Measurements from ENCODE around the gene CHRNA1. TPM values are rescaled to one million over a fixed set of nuclear protein-coding genes. Genes with fewer than 3 reads are reported as not detected.

The CHRNA1 gene
- total RNA-seq, 2 donors from 2014 or later, result not detected

DNA sequence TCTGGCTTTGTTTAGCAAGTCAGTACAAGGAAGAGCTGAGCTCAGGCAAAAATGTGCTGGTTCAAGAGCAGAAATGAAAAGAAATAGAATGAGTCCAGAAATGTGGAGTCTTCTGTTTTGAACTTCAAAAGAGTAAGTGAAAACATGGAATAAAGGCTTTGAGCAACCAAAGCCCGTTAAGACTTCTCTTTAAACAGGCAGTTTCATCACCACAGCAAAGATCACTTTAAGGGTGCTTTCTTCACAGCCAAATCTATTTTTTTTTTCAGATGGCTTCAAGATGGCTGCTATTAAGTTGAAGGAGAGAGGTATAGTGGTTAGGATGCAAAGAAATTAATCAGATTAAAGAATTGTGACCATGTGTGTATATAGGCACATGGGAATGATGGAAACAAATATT is 2.0 kb upstream of the CHRNA1 start:
- Mint-ChIP-seq H3K27me3 (ENCODE audit: insufficient read depth) (no peaks in the 10 kb centered on the region), H3K9me3 (no peaks in the 10 kb centered on the region), H3K4me1 (peaks cover 6% of the 10 kb centered on the region), H3K4me3 (no peak overlapping the region), H3K36me3 (ENCODE audit: low read depth) (no peaks in the 10 kb centered on the region), H3K27ac (no peak overlapping the region)
- H3K9ac ChIP-seq (ENCODE audit: extremely low read depth, low read length, poor library complexity, severe bottlenecking), result no peak overlapping the region
- no peaks in the 10 kb centered on the region for H3K4me1 ChIP-seq (ENCODE audit: control insufficient read depth, insufficient read depth, low read length)
- H3K27ac ChIP-seq (ENCODE audit: low read depth, low read length), result no peak overlapping the region
- DNase-seq, result no peak
- WGBS, 2 experiments (ENCODE audit: insufficient coverage in 1 of 2, insufficient read length in 1 of 2), result 85 to 100% methylated on average over 1 of the region's 1 CpG
- H3K27me3 ChIP-seq (ENCODE audit: control insufficient read depth, insufficient read depth, low read length, poor library complexity, severe bottlenecking), result no peaks in the 10 kb centered on the region
- H3K36me3 ChIP-seq (ENCODE audit: control insufficient read depth, insufficient read depth, low read length), result no peaks in the 10 kb centered on the region
- H3K9me3 ChIP-seq (ENCODE audit: control insufficient read depth, low read length), result no peaks in the 10 kb centered on the region
- TF ChIP-seq, protein P1, sequence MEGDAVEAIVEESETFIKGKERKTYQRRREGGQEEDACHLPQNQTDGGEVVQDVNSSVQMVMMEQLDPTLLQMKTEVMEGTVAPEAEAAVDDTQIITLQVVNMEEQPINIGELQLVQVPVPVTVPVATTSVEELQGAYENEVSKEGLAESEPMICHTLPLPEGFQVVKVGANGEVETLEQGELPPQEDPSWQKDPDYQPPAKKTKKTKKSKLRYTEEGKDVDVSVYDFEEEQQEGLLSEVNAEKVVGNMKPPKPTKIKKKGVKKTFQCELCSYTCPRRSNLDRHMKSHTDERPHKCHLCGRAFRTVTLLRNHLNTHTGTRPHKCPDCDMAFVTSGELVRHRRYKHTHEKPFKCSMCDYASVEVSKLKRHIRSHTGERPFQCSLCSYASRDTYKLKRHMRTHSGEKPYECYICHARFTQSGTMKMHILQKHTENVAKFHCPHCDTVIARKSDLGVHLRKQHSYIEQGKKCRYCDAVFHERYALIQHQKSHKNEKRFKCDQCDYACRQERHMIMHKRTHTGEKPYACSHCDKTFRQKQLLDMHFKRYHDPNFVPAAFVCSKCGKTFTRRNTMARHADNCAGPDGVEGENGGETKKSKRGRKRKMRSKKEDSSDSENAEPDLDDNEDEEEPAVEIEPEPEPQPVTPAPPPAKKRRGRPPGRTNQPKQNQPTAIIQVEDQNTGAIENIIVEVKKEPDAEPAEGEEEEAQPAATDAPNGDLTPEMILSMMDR (conservative IDR thresholded peaks at IDR 0.05), result no peak
- H3K4me3 ChIP-seq (ENCODE audit: low read length), result no peak overlapping the region

DNA sequence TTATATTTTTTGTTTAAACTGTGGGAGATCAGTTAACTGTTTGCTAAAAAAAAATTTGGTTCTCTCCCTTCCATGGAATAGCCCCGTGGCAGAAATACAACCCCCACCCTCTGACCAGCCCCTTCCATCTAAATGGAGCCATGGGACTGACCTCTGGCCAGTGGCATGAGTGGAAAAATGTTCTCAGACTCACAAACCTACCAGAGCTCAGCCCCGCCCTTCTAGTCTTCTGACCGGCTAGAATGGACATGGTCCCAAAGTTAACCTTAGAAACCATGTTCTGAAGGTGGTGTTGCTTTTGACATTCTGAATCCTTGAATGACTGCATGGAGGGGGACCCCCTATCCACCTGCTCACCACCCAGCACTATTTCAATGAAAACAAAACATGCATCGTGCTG is 1.3 kb upstream of the CHRNA1 start:
- Histone ChIP-seq H3K4me1 (ENCODE audit: control insufficient read depth, insufficient read depth, low read length) (no peaks in the 10 kb centered on the region), H3K9ac (ENCODE audit: extremely low read depth, low read length, poor library complexity, severe bottlenecking) (no peak overlapping the region), H3K36me3 (ENCODE audit: control insufficient read depth, insufficient read depth, low read length) (no peaks in the 10 kb centered on the region), H3K9me3 (ENCODE audit: control insufficient read depth, low read length) (no peaks in the 10 kb centered on the region), H3K27ac (ENCODE audit: low read depth, low read length) (no peak overlapping the region), H3K27me3 (ENCODE audit: control insufficient read depth, insufficient read depth, low read length, poor library complexity, severe bottlenecking) (no peaks in the 10 kb centered on the region), H3K4me3 (ENCODE audit: low read length) (no peak overlapping the region)
- 92% methylated on average over 4 of the region's 4 CpGs for WGBS, 2 experiments (ENCODE audit: insufficient coverage in 1 of 2, insufficient read length in 1 of 2)
- Mint-ChIP-seq H3K27ac (no peak overlapping the region), H3K9me3 (no peaks in the 10 kb centered on the region), H3K27me3 (ENCODE audit: insufficient read depth) (no peaks in the 10 kb centered on the region), H3K4me1 (peaks cover 4% of the 10 kb centered on the region), H3K4me3 (no peak overlapping the region), H3K36me3 (ENCODE audit: low read depth) (no peaks in the 10 kb centered on the region)
- DNase-seq, result no peak
- TF ChIP-seq, protein P1 (conservative IDR thresholded peaks at IDR 0.05), result no peak

DNA sequence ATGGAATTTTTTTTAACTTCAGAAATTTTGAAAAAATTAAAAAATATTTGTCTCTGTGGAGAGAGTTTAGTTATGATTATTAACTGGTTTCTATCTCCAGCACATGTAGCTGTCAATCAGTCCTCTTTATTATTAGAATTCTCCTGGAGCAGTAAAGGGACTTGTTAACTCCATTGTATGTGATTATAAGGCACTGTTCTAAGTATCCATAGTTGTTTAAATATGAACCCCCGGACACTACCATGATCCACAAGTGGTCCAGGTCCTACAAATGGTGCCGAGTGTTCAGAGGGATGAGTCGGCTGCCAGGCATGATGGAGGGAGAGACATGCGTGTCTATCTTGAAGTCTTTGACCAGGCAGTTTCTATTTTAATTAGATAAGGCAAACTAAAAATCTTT is 492 bp downstream of the CHRNA1 start:
- Histone ChIP-seq H3K36me3 (ENCODE audit: control insufficient read depth, insufficient read depth, low read length) (no peaks in the 10 kb centered on the region), H3K27me3 (ENCODE audit: control insufficient read depth, insufficient read depth, low read length, poor library complexity, severe bottlenecking) (no peaks in the 10 kb centered on the region), H3K4me3 (ENCODE audit: low read length) (no peak overlapping the region), H3K9ac (ENCODE audit: extremely low read depth, low read length, poor library complexity, severe bottlenecking) (no peak overlapping the region), H3K9me3 (ENCODE audit: control insufficient read depth, low read length) (no peaks in the 10 kb centered on the region), H3K4me1 (ENCODE audit: control insufficient read depth, insufficient read depth, low read length) (no peaks in the 10 kb centered on the region), H3K27ac (ENCODE audit: low read depth, low read length) (no peak overlapping the region)
- H3K27ac Mint-ChIP-seq, result no peak overlapping the region
- no peaks in the 10 kb centered on the region for H3K9me3 Mint-ChIP-seq
- H3K36me3 Mint-ChIP-seq (ENCODE audit: low read depth), result no peaks in the 10 kb centered on the region
- no peak overlapping the region for H3K4me3 Mint-ChIP-seq
- WGBS, 2 experiments (ENCODE audit: insufficient coverage in 1 of 2, insufficient read length in 1 of 2), result 89 to 100% methylated on average over 4 of the region's 4 CpGs
- TF ChIP-seq, protein P1 (conservative IDR thresholded peaks at IDR 0.05), result no peak
- H3K4me1 Mint-ChIP-seq, result peaks cover 4% of the 10 kb centered on the region
- no peak for DNase-seq
- H3K27me3 Mint-ChIP-seq (ENCODE audit: insufficient read depth), result no peaks in the 10 kb centered on the region
